ENCODE results near the gene VRTN.

DNA sequence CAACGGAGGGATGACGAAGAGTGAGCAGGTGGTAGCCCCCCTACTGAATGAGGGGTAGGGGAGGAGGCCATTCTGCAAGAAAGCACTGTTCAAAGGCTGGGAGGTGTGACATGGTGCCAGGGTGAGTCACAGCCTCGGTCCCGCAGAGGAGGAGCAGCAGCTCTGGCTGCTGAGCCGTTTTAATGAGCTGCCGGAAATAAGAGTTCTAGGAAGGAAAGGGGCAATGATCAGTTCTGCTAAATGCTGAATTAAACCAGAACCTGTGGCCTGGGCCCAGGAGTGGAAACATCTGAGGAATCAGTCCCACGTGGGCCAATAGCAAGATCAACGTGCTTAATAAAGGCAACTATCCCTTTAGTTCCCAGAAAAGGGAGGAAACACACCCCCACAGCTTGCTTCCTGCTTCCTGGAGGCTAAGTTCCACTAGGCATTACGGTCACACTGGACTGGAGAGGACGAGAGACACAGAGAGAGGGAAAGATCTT is 49.2 kb upstream of the VRTN start:
- TF ChIP-seq ZNF384 (IDR thresholded peaks at IDR 0.05) (no peak), FOXK2 (IDR thresholded peaks at IDR 0.05) (no peak), TARDBP (IDR thresholded peaks at IDR 0.05) (no peak), FOXM1 (IDR thresholded peaks at IDR 0.05; ENCODE audit: borderline replicate concordance) (no peak)

Data from HEK293T (cell line).